Endothelial cell of umbilical vein (primary cell): ENCODE data around the gene CBLB. TPM values are rescaled to one million over a fixed set of nuclear protein-coding genes. Genes with fewer than 3 reads are reported as not detected.

Source experiments
- BruUV-seq: library from RNA; stranded (reverse); fragments of 400-500 nt; replicated peaks from 2 replicates; lab custom pipeline; 2021; lab: Mats Ljungman, UMichigan
- CTCF ChIA-PET: fragments of 300-600, 350-600 bp; sonication (Branson Sonifier 250); formaldehyde crosslinking; loops from one replicate; lab custom pipeline; 2021; ENCODE audit warnings: antibody characterized with exemption, inconsistent platforms; lab: Charles Lee
- POLR2A ChIA-PET: fragments of 300-600, 350-600 bp; sonication (Branson Sonifier 250); formaldehyde crosslinking; loops from one replicate; lab custom pipeline; 2021; ENCODE audit warnings: antibody characterized with exemption, inconsistent platforms; lab: Charles Lee
- DNase-seq: peaks from one replicate; pipeline ENCODE4 v3.0.0-alpha.2; 2011; ENCODE audit warnings: low read depth, low spot score
- FAIRE-seq: peaks from 2 replicates; lab custom pipeline; 2011; peaks lifted over from hg19 to GRCh38; lab: Jason Lieb, UNC
- H2AFZ ChIP-seq: 2 replicates; pipeline ENCODE4 v1.6.0; 2012; ENCODE audit warnings: low read depth, low read length, control low read depth, inconsistent platforms
- H3K27ac ChIP-seq: 2 replicates; pipeline ENCODE4 v1.5.1; 2011; ENCODE audit warnings: low read depth, mild to moderate bottlenecking, control low read depth, low read length, moderate library complexity; ENCODE audit not compliant: insufficient read depth
- H3K27me3 ChIP-seq, 2 experiments: 2 replicates each; pipeline versions ENCODE4 v1.6.0 to v1.6.1; 2011; ENCODE audit warnings: low read length in 2 of 2, mixed read lengths in 1 of 2; ENCODE audit not compliant: control insufficient read depth in 2 of 2, insufficient read depth in 2 of 2
- H3K36me3 ChIP-seq, 2 experiments: 2 replicates in 1 of 2; 3 replicates in 1 of 2; pipeline ENCODE4 v1.5.1; 2011; ENCODE audit warnings: low read length in 2 of 2, mild to moderate bottlenecking in 1 of 2, moderate library complexity in 1 of 2; ENCODE audit not compliant: control insufficient read depth in 2 of 2, insufficient read depth in 2 of 2; ENCODE audit errors: extremely low read depth in 1 of 2
- H3K4me1 ChIP-seq: 3 replicates; pipeline ENCODE4 v1.5.1; 2011; ENCODE audit warnings: mild to moderate bottlenecking, low read length; ENCODE audit not compliant: control insufficient read depth, insufficient read depth; ENCODE audit errors: extremely low read depth
- H3K4me2 ChIP-seq: 2 replicates; pipeline ENCODE4 v1.6.1; 2011; ENCODE audit warnings: low read length, control low read depth, mixed read lengths; ENCODE audit not compliant: insufficient read depth
- H3K4me3 ChIP-seq, 3 experiments: fragments of 200-600 bp in 1 of 3; sonication (generic), shearing (Covaris generic) in 1 of 3; replicated peaks in 1 of 3; 2 replicates each; pipeline ENCODE4 v1.5.1; 2011 to 2016; ENCODE audit warnings: control low read depth in 3 of 3, low read length in 3 of 3, mild to moderate bottlenecking in 2 of 3, inconsistent platforms in 1 of 3, low read depth in 1 of 3, moderate library complexity in 1 of 3; ENCODE audit not compliant: insufficient read depth in 1 of 3
- H3K79me2 ChIP-seq: 2 replicates; pipeline ENCODE4 v1.6.0; 2012; ENCODE audit warnings: low read length, inconsistent platforms; ENCODE audit not compliant: control insufficient read depth, insufficient read depth
- H3K9ac ChIP-seq: replicated peaks from 2 replicates; pipeline ENCODE3; 2011; ENCODE audit warnings: low read length, control low read depth; ENCODE audit not compliant: insufficient read depth; ENCODE audit errors: extremely low read depth
- H3K9me1 ChIP-seq: replicated peaks from 3 replicates; pipeline ENCODE4 v1.6.0; 2011; ENCODE audit warnings: mild to moderate bottlenecking, low read length; ENCODE audit not compliant: control insufficient read depth, insufficient read depth; ENCODE audit errors: extremely low read depth
- H3K9me3 ChIP-seq: replicated peaks from 2 replicates; pipeline ENCODE4 v1.5.1; 2012; ENCODE audit warnings: low read length, inconsistent platforms; ENCODE audit not compliant: control insufficient read depth, insufficient read depth
- H4K20me1 ChIP-seq: replicated peaks from 2 replicates; pipeline ENCODE3; 2011; ENCODE audit warnings: mild to moderate bottlenecking, low read length; ENCODE audit not compliant: control insufficient read depth, insufficient read depth; ENCODE audit errors: extremely low read depth
- EZH2 ChIP-seq: IDR thresholded peaks from 2 replicates; pipeline ENCODE4 v1.6.1; 2012; ENCODE audit warnings: borderline replicate concordance, low read depth, mild to moderate bottlenecking, moderate library complexity, low read length, inconsistent platforms; ENCODE audit not compliant: severe bottlenecking
- FOS ChIP-seq: IDR thresholded peaks from 2 replicates; pipeline ENCODE4 v1.6.1; 2011; ENCODE audit warnings: mild to moderate bottlenecking, low read length, moderate library complexity, borderline replicate concordance; ENCODE audit not compliant: insufficient read depth
- GATA2 ChIP-seq: IDR thresholded peaks from 2 replicates; pipeline ENCODE4 v1.7.0; 2011; ENCODE audit warnings: low read depth, mild to moderate bottlenecking, moderate library complexity, mixed read lengths, low read length; ENCODE audit not compliant: insufficient read length, insufficient read depth
- JUN ChIP-seq: IDR thresholded peaks from 2 replicates; pipeline ENCODE4 v1.6.1; 2011; ENCODE audit warnings: borderline replicate concordance, low read depth; ENCODE audit not compliant: insufficient read length, insufficient read depth
- MYC ChIP-seq: IDR thresholded peaks from one replicate; pipeline ENCODE4 v1.6.1; 2011; ENCODE audit warnings: mild to moderate bottlenecking, low read depth, low read length
- POLR2A ChIP-seq: IDR thresholded peaks from 2 replicates; pipeline ENCODE4 v1.6.1; 2012; ENCODE audit warnings: low read depth, mild to moderate bottlenecking, control low read depth, low read length
- POLR2AphosphoS5 ChIP-seq: IDR thresholded peaks from 2 replicates; pipeline ENCODE4 v1.6.1; 2012; ENCODE audit warnings: low read depth, mild to moderate bottlenecking, control low read depth, low read length, moderate library complexity; ENCODE audit not compliant: insufficient read depth
- dilution Hi-C: fragments of 300-500 bp; cut with MboI; formaldehyde crosslinking; loops from one replicate; pipeline ENCODE4 v1.15.0; 2019; ENCODE audit warnings: low sequenced_read_pairs; ENCODE audit not compliant: extremely low pct_ligation_motif_present
- intact Hi-C: fragments of 100-400 bp; cut with micrococcal nuclease; formaldehyde crosslinking; loops from one replicate; pipeline ENCODE4 v1.10.0; 2022
- polyA plus RNA-seq, 4 experiments: library from polyadenylated mRNA; depleted of rRNA in 3 of 4; stranded (reverse) in 3 of 4; unstranded in 1 of 4; fragments of >200 nt; gene quantifications; 2 replicates each; pipeline versions ENCODE4 v1.2.1 to v1.2.3, GENCODE V29; 2011 to 2012; ENCODE audit warnings: missing spikeins in 1 of 4
- total RNA-seq: library from RNA; stranded (reverse); gene quantifications from 2 replicates; pipeline ENCODE4 v1.2.3, GENCODE V29; 2021
- TF ChIP-seq, protein P1 (sequence below): IDR thresholded peaks from 2 replicates; pipeline ENCODE4 v1.6.1; 2011; ENCODE audit not compliant: insufficient read depth, insufficient read length
- TF ChIP-seq, protein P2 (sequence below), 2 donors: IDR thresholded peaks; 1 replicate in 1 of 2; 2 replicates in 1 of 2; pipeline ENCODE4 v1.5.1; 2011; ENCODE audit warnings: low read length in 2 of 2, mild to moderate bottlenecking in 2 of 2, moderate library complexity in 2 of 2, control low read depth in 1 of 2, inconsistent platforms in 1 of 2, low read depth in 1 of 2; ENCODE audit not compliant: insufficient read depth in 1 of 2; ENCODE audit errors: extremely low read depth in 1 of 2

Gene CBLB
- total and polyA plus RNA-seq, 2 donors (not counting 3 experiments of a cell fraction or from before 2014, with no cell fraction given), result 17.8 to 39.6 TPM

GRCh38 chr3:105707009-105707408 is 161.8 kb downstream of the CBLB start:
- intact Hi-C loops (no loop called here), dilution Hi-C loops (no loop called here)
- no peak overlapping the region for H2AFZ ChIP-seq
- no peak overlapping the region for H3K4me3 ChIP-seq
- H4K20me1 ChIP-seq, result no peaks in the 10 kb centered on the region
- TF ChIP-seq POLR2A (no peak), GATA2 (no peak), POLR2AphosphoS5 (no peak), MYC (no peak), FOS (no peak), EZH2 (no peak)
- H3K27ac ChIP-seq, result no peak overlapping the region
- no TSS peak for BruUV-seq
- DNase-seq, result no peak
- POLR2A ChIA-PET, result no interaction called here
- no peaks in the 10 kb centered on the region for H3K79me2 ChIP-seq
- no peak overlapping the region for H3K4me2 ChIP-seq
- CTCF ChIA-PET, result interaction anchor here (0.8 to 1.0 kb wide), 2 partner anchors 10 to 23 kb away, joined by 3 read pairs; no protein-coding TSS in a partner anchor
- H3K4me1 ChIP-seq, result no peaks in the 10 kb centered on the region
- H3K9me3 ChIP-seq, result no peaks in the 10 kb centered on the region
- H3K9me1 ChIP-seq, result no peaks in the 10 kb centered on the region
- no peak overlapping the region for H3K9ac ChIP-seq
- no peak for FAIRE-seq
- H3K36me3 ChIP-seq, result peaks cover 1 to 2% of the 10 kb centered on the region in 2 experiments
- H3K27me3 ChIP-seq, result no peaks in the 10 kb centered on the region

- intact Hi-C loops, result no loop called here
- ChIA-PET CTCF (no interaction called here), POLR2A (no interaction called here)
- Histone ChIP-seq H3K9me1 (no peaks in the 10 kb centered on the region), H3K4me3 (no peak overlapping the region), H3K36me3 (peaks cover 3 to 5% of the 10 kb centered on the region in 2 experiments), H3K4me2 (no peak overlapping the region), H3K79me2 (no peaks in the 10 kb centered on the region), H3K27ac (no peak overlapping the region), H3K27me3 (no peaks in the 10 kb centered on the region), H3K9ac (no peak overlapping the region), H3K9me3 (no peaks in the 10 kb centered on the region), H4K20me1 (no peaks in the 10 kb centered on the region), H3K4me1 (no peaks in the 10 kb centered on the region), H2AFZ (no peak overlapping the region)
- TF ChIP-seq GATA2 (no peak), MYC (no peak), FOS (no peak), POLR2A (no peak), JUN (no peak), EZH2 (no peak), POLR2AphosphoS5 (no peak)
- TF ChIP-seq, protein P1, sequence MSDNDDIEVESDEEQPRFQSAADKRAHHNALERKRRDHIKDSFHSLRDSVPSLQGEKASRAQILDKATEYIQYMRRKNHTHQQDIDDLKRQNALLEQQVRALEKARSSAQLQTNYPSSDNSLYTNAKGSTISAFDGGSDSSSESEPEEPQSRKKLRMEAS, result no peak
- TF ChIP-seq, protein P2, sequence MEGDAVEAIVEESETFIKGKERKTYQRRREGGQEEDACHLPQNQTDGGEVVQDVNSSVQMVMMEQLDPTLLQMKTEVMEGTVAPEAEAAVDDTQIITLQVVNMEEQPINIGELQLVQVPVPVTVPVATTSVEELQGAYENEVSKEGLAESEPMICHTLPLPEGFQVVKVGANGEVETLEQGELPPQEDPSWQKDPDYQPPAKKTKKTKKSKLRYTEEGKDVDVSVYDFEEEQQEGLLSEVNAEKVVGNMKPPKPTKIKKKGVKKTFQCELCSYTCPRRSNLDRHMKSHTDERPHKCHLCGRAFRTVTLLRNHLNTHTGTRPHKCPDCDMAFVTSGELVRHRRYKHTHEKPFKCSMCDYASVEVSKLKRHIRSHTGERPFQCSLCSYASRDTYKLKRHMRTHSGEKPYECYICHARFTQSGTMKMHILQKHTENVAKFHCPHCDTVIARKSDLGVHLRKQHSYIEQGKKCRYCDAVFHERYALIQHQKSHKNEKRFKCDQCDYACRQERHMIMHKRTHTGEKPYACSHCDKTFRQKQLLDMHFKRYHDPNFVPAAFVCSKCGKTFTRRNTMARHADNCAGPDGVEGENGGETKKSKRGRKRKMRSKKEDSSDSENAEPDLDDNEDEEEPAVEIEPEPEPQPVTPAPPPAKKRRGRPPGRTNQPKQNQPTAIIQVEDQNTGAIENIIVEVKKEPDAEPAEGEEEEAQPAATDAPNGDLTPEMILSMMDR (IDR thresholded peaks at IDR 0.05; ENCODE audit: extremely low read depth in 1 of 2, insufficient read depth in 1 of 2, low read depth in 1 of 2, low read length in 2 of 2), result no peak
- FAIRE-seq (no peak), DNase-seq (no peak)
- dilution Hi-C loops, result no loop called here
- BruUV-seq, result no TSS peak
These were observed 163.9 kb downstream of the CBLB start for GRCh38 chr3:105704726-105705410.
